HEK293 (cell line): ENCODE results near the gene STUB1.
"Not testable (repeated sequence)": the region's sequence is repeated elsewhere in the genome, so short reads cannot be mapped to it uniquely, and the experiment has no call there.

ENCODE experiments used
- CTCF ChIA-PET: fragments of 350-600 bp; formaldehyde crosslinking; extraction: SDS; loops from one replicate; lab custom pipeline; 2021; ENCODE audit warnings: antibody characterized with exemption; lab: Yijun Ruan, JAX
- POLR2A ChIA-PET: fragments of 300-600 bp; formaldehyde crosslinking; extraction: SDS; loops from one replicate; lab custom pipeline; 2020; ENCODE audit warnings: antibody characterized with exemption, inconsistent platforms; lab: Yijun Ruan, JAX
- H3K27ac ChIP-seq: fragments of 200-500 bp; sonication (Bioruptor generic); 2 replicates; pipeline ENCODE4 v1.5.1; 2014; ENCODE audit warnings: low read depth, low read length, control low read depth, inconsistent platforms; ENCODE audit errors: extremely low read depth
- H3K36me3 ChIP-seq, 2 experiments: fragments of 200-500 bp in 1 of 2; sonication (Bioruptor generic) in 1 of 2; 1 replicate in 1 of 2; 2 replicates in 1 of 2; pipeline ENCODE4 v1.5.1; 2014 to 2017; ENCODE audit warnings: inconsistent platforms in 2 of 2, low read length in 2 of 2; ENCODE audit not compliant: control insufficient read depth in 2 of 2, insufficient read depth in 1 of 2
- H3K4me1 ChIP-seq: fragments of 200-500 bp; sonication (Bioruptor generic); 2 replicates; pipeline ENCODE4 v1.5.1; 2014; ENCODE audit warnings: mild to moderate bottlenecking, low read length, inconsistent platforms; ENCODE audit not compliant: control insufficient read depth, insufficient read depth
- H3K4me3 ChIP-seq: 2 replicates; pipeline ENCODE4 v1.5.1; 2011; ENCODE audit warnings: low read depth, mild to moderate bottlenecking, control low read depth, low read length, moderate library complexity
- H3K9me3 ChIP-seq: fragments of 200-500 bp; sonication (Bioruptor generic); 2 replicates; pipeline ENCODE4 v1.5.1; 2014; ENCODE audit warnings: low read depth, low read length, inconsistent platforms; ENCODE audit not compliant: control insufficient read depth, insufficient read depth
- EGR2 ChIP-seq: fragments of 450-650 bp; formaldehyde crosslinking; IDR thresholded peaks from 2 replicates; pipeline ENCODE4 v1.5.1; 2016; ENCODE audit warnings: low read depth, missing biosample characterization, missing genetic modification characterization
- IKZF3 ChIP-seq: fragments of 450-650 bp; IDR thresholded peaks from 2 replicates; pipeline ENCODE4 v1.5.0; 2018; ENCODE audit warnings: missing biosample characterization, mild to moderate bottlenecking, missing genetic modification characterization, moderate library complexity
- KLF1 ChIP-seq: fragments of 450-650 bp; formaldehyde crosslinking; IDR thresholded peaks from 2 replicates; pipeline ENCODE4 v1.5.1; 2016; ENCODE audit warnings: missing biosample characterization, missing genetic modification characterization
- MZF1 ChIP-seq: fragments of 450-650 bp; formaldehyde crosslinking; IDR thresholded peaks from 2 replicates; pipeline ENCODE4 v1.5.1; 2017; ENCODE audit warnings: missing biosample characterization, missing genetic modification characterization, borderline replicate concordance
- PRDM1 ChIP-seq: fragments of 450-650 bp; formaldehyde crosslinking; IDR thresholded peaks from 2 replicates; pipeline ENCODE4; 2016; ENCODE audit warnings: missing biosample characterization, missing genetic modification characterization
- SCRT2 ChIP-seq: fragments of 450-650 bp; formaldehyde crosslinking; IDR thresholded peaks from 2 replicates; pipeline ENCODE4 v1.5.1; 2016; ENCODE audit warnings: missing biosample characterization, missing genetic modification characterization
- ZBTB8A ChIP-seq: fragments of 450-650 bp; formaldehyde crosslinking; IDR thresholded peaks from 2 replicates; pipeline ENCODE4 v1.5.1; 2016; ENCODE audit warnings: missing biosample characterization, missing genetic modification characterization
- ZNF132 ChIP-seq: fragments of 450-650 bp; formaldehyde crosslinking; IDR thresholded peaks from 2 replicates; pipeline ENCODE4 v1.5.1; 2017; ENCODE audit warnings: missing biosample characterization, missing genetic modification characterization, borderline replicate concordance
- ZNF223 ChIP-seq: fragments of 450-650 bp; formaldehyde crosslinking; IDR thresholded peaks from 2 replicates; pipeline ENCODE4 v1.5.1; 2016; ENCODE audit warnings: missing biosample characterization, missing genetic modification characterization
- ZNF266 ChIP-seq: fragments of 450-650 bp; formaldehyde crosslinking; IDR thresholded peaks from 2 replicates; pipeline ENCODE4 v1.5.1; 2016; ENCODE audit warnings: missing biosample characterization, missing genetic modification characterization, low read depth
- ZNF366 ChIP-seq: fragments of 450-650 bp; formaldehyde crosslinking; conservative IDR thresholded peaks from 2 replicates; pipeline ENCODE4 v1.5.1; 2016; ENCODE audit warnings: missing biosample characterization, missing genetic modification characterization
- ZNF423 ChIP-seq: fragments of 450-650 bp; formaldehyde crosslinking; IDR thresholded peaks from 2 replicates; pipeline ENCODE4 v1.5.1; 2016; ENCODE audit warnings: missing biosample characterization, missing genetic modification characterization
- ZNF596 ChIP-seq: fragments of 450-650 bp; IDR thresholded peaks from 2 replicates; pipeline ENCODE4 v1.5.0; 2018; ENCODE audit warnings: missing biosample characterization, mild to moderate bottlenecking, missing genetic modification characterization, moderate library complexity
- ZSCAN30 ChIP-seq: fragments of 450-650 bp; IDR thresholded peaks from 2 replicates; pipeline ENCODE4 v1.5.1; 2018; ENCODE audit warnings: missing biosample characterization, mild to moderate bottlenecking, missing genetic modification characterization, moderate library complexity
- TF ChIP-seq, protein P1 (sequence below): fragments of 450-650 bp; formaldehyde crosslinking; IDR thresholded peaks from 2 replicates; pipeline ENCODE4 v1.5.1; 2016; ENCODE audit warnings: missing biosample characterization, missing genetic modification characterization
- TF ChIP-seq, protein P2 (sequence below): fragments of 450-650 bp; IDR thresholded peaks from 2 replicates; pipeline ENCODE4 v1.5.1; 2018; ENCODE audit warnings: missing biosample characterization, mild to moderate bottlenecking, missing genetic modification characterization
- TF ChIP-seq, protein P3 (sequence below): fragments of 450-650 bp; formaldehyde crosslinking; IDR thresholded peaks from 2 replicates; pipeline ENCODE4 v1.5.1; 2016; ENCODE audit warnings: missing biosample characterization, missing genetic modification characterization
- TF ChIP-seq, protein P4 (sequence below): fragments of 450-650 bp; formaldehyde crosslinking; IDR thresholded peaks from 2 replicates; pipeline ENCODE4 v1.5.1; 2016; ENCODE audit warnings: missing biosample characterization, missing genetic modification characterization
- TF ChIP-seq, protein P5 (sequence below): fragments of 450-650 bp; formaldehyde crosslinking; conservative IDR thresholded peaks from 2 replicates; pipeline ENCODE4 v1.5.1; 2016; ENCODE audit warnings: low read depth, missing biosample characterization, missing genetic modification characterization

STUB1 gene

DNA sequence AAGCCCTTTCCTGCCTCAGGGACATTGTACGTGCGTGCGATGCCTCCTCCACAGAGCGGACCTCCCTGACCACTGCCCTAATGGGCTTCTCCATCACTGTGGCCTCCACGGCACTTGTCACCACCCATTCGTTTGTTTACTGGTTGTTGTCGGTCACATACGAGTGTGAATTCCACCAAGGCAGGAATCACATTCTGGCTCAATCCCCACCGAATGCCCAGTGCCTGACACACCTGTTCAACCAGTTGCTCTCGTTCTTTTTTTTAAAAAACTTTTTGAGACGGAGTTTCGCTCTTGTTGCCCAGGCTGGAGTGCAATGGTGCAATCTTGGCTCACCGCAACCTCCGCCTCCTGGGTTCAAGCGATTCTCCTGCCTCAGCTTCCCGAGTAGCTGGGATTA, 11.0 kb downstream of the STUB1 start:
- H3K4me3 ChIP-seq, H3K9me3 ChIP-seq, H3K27ac ChIP-seq, H3K4me1 ChIP-seq, CTCF ChIA-PET, POLR2A ChIA-PET: not testable (repeated sequence)
- H3K36me3 ChIP-seq, result peaks cover 0 to 29% of the 10 kb centered on the region in 2 experiments; a peak in 1 of 3 replicates
- TF ChIP-seq SCRT2 (tag by site-specific recombination), result peak; percentile 33; the same call in 1 of the 2 replicates
- TF ChIP-seq, all 188 proteins: peak for 1; not testable (repeated sequence) for 187

DNA sequence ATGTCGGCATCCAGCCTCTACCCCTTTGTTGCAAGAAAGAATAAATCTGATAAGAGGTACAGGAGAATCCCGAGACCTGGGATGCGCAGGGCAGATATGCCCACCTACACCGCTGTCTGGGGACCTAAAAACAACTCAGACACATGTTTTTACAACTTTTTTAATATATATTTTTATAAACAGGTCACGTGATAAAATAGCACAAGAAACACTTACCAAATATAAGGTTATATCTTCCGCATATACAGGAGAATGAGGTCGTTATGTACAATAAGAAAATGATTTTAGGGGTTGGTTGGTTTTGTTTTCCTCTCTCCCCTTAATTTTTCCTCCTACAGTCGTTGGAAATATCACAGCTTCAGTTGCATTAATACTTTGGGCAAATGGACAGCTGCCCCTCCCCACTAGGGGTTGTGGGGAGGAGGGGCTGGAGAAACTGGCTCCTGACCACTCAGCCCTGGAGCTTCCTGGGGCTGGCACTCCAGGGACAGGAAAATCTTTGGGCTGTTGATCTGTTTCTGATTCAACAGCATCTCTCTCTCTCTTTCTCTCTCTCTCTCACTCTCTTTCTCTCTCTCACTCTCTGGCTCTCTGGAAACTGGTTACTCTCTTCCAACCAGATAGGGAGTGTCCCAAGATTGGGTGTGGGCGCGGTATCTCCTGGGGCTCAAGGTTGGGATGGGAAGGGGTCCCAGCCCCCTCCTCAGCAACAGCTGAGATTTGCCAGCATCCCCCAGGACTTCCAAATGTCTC, 12.3 kb downstream of the STUB1 start:
- CTCF ChIA-PET, result interaction anchor here (0.8 kb wide), 1 partner anchor 22 kb away, joined by 3 read pairs; no protein-coding TSS in a partner anchor
- Histone ChIP-seq H3K4me3 (no peak overlapping the region), H3K4me1 (no peaks in the 10 kb centered on the region), H3K9me3 (no peaks in the 10 kb centered on the region), H3K36me3 (peaks cover 0 to 16% of the 10 kb centered on the region in 2 experiments; a peak in 1 of 3 replicates), H3K27ac (no peak overlapping the region)
- POLR2A ChIA-PET, result interaction anchor here (0.8 kb wide), 1 partner anchor 56 kb away, joined by 3 read pairs; the partner anchor contains the start of gene METTL26
- TF ChIP-seq ZNF266 (tag by site-specific recombination), result no peak
- TF ChIP-seq ZNF596, result peak; percentile 97
- 0 out of 2 replicates have a peak, but pooled peaks have one; percentile 13 for TF ChIP-seq KLF1 (tag by site-specific recombination)
- 0 out of 2 replicates have a peak, but pooled peaks have one; percentile 22 for TF ChIP-seq ZNF366 (tag by site-specific recombination)
- TF ChIP-seq IKZF3, result 0 out of 2 replicates have a peak, but pooled peaks have one; percentile 23
- 0 out of 2 replicates have a peak, but pooled peaks have one; percentile 36 for TF ChIP-seq SCRT2 (tag by site-specific recombination)
- TF ChIP-seq, protein P1, sequence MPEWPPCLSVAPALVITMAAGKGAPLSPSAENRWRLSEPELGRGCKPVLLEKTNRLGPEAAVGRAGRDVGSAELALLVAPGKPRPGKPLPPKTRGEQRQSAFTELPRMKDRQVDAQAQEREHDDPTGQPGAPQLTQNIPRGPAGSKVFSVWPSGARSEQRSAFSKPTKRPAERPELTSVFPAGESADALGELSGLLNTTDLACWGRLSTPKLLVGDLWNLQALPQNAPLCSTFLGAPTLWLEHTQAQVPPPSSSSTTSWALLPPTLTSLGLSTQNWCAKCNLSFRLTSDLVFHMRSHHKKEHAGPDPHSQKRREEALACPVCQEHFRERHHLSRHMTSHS, result no peak
- TF ChIP-seq, protein P2, sequence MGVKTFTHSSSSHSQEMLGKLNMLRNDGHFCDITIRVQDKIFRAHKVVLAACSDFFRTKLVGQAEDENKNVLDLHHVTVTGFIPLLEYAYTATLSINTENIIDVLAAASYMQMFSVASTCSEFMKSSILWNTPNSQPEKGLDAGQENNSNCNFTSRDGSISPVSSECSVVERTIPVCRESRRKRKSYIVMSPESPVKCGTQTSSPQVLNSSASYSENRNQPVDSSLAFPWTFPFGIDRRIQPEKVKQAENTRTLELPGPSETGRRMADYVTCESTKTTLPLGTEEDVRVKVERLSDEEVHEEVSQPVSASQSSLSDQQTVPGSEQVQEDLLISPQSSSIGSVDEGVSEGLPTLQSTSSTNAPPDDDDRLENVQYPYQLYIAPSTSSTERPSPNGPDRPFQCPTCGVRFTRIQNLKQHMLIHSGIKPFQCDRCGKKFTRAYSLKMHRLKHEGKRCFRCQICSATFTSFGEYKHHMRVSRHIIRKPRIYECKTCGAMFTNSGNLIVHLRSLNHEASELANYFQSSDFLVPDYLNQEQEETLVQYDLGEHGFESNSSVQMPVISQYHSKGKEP (tag by site-specific recombination), result no peak
- no peak for TF ChIP-seq MZF1 (tag by site-specific recombination)
- TF ChIP-seq, protein P3, sequence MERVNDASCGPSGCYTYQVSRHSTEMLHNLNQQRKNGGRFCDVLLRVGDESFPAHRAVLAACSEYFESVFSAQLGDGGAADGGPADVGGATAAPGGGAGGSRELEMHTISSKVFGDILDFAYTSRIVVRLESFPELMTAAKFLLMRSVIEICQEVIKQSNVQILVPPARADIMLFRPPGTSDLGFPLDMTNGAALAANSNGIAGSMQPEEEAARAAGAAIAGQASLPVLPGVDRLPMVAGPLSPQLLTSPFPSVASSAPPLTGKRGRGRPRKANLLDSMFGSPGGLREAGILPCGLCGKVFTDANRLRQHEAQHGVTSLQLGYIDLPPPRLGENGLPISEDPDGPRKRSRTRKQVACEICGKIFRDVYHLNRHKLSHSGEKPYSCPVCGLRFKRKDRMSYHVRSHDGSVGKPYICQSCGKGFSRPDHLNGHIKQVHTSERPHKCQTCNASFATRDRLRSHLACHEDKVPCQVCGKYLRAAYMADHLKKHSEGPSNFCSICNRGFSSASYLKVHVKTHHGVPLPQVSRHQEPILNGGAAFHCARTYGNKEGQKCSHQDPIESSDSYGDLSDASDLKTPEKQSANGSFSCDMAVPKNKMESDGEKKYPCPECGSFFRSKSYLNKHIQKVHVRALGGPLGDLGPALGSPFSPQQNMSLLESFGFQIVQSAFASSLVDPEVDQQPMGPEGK, result peak; percentile 27; the same call in 1 of the 2 replicates
- TF ChIP-seq PRDM1 (tag by site-specific recombination), result peak; percentile 87

DNA sequence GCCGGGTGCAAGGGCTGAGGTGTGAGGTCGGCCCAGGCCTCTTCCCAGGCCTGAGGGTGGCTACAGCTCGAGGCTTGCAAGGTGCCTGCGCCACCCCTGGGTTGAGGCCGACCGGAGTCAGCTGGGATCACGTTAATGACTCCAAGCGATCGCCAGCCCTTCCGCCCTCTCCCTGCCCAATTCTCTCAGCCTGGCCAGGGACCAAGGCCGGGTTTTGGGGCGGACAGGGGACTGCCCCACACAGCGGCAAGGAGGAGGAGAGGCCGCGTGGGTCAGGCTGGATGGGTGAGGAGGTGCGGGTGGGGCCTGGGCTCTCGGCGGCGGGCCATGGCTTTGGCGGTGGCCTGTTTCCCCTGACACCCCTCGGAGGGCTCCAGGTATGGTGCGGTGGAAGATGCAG, 13.2 kb downstream of the STUB1 start:
- CTCF ChIA-PET, result no interaction called here
- Histone ChIP-seq H3K36me3 (peaks cover 0 to 9% of the 10 kb centered on the region in 2 experiments; a peak in 1 of 3 replicates), H3K27ac (no peak overlapping the region), H3K4me1 (no peaks in the 10 kb centered on the region), H3K9me3 (no peaks in the 10 kb centered on the region), H3K4me3 (no peak overlapping the region)
- POLR2A ChIA-PET, result interaction anchor here (0.8 kb wide), 1 partner anchor 57 kb away, joined by 3 read pairs; the partner anchor contains the start of gene METTL26
- no peak for TF ChIP-seq ZSCAN30 (tag by site-specific recombination)
- TF ChIP-seq, protein P4, sequence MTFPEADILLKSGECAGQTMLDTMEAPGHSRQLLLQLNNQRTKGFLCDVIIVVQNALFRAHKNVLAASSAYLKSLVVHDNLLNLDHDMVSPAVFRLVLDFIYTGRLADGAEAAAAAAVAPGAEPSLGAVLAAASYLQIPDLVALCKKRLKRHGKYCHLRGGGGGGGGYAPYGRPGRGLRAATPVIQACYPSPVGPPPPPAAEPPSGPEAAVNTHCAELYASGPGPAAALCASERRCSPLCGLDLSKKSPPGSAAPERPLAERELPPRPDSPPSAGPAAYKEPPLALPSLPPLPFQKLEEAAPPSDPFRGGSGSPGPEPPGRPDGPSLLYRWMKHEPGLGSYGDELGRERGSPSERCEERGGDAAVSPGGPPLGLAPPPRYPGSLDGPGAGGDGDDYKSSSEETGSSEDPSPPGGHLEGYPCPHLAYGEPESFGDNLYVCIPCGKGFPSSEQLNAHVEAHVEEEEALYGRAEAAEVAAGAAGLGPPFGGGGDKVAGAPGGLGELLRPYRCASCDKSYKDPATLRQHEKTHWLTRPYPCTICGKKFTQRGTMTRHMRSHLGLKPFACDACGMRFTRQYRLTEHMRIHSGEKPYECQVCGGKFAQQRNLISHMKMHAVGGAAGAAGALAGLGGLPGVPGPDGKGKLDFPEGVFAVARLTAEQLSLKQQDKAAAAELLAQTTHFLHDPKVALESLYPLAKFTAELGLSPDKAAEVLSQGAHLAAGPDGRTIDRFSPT, result no peak
- TF ChIP-seq ZBTB8A (tag by site-specific recombination), result peak; percentile 72
- no peak for TF ChIP-seq ZNF423 (tag by site-specific recombination)
- TF ChIP-seq ZNF596, result no peak
- no peak for TF ChIP-seq EGR2 (tag by site-specific recombination)
- TF ChIP-seq, protein P5, sequence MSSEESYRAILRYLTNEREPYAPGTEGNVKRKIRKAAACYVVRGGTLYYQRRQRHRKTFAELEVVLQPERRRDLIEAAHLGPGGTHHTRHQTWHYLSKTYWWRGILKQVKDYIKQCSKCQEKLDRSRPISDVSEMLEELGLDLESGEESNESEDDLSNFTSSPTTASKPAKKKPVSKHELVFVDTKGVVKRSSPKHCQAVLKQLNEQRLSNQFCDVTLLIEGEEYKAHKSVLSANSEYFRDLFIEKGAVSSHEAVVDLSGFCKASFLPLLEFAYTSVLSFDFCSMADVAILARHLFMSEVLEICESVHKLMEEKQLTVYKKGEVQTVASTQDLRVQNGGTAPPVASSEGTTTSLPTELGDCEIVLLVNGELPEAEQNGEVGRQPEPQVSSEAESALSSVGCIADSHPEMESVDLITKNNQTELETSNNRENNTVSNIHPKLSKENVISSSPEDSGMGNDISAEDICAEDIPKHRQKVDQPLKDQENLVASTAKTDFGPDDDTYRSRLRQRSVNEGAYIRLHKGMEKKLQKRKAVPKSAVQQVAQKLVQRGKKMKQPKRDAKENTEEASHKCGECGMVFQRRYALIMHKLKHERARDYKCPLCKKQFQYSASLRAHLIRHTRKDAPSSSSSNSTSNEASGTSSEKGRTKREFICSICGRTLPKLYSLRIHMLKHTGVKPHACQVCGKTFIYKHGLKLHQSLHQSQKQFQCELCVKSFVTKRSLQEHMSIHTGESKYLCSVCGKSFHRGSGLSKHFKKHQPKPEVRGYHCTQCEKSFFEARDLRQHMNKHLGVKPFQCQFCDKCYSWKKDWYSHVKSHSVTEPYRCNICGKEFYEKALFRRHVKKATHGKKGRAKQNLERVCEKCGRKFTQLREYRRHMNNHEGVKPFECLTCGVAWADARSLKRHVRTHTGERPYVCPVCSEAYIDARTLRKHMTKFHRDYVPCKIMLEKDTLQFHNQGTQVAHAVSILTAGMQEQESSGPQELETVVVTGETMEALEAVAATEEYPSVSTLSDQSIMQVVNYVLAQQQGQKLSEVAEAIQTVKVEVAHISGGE (tag by site-specific recombination), result no peak
- TF ChIP-seq ZNF132 (tag by site-specific recombination), result no peak
- peak; percentile 16; the same call in 1 of the 2 replicates for TF ChIP-seq ZNF223 (tag by site-specific recombination)
